ENCODE data around the gene IQCN.

- TF ChIP-seq CTCF (optimal IDR thresholded peaks at IDR 0.05 in 1 of 3, IDR thresholded peaks at IDR 0.05 in 1 of 3, conservative IDR thresholded peaks at IDR 0.05 in 1 of 3; ENCODE audit: extremely low read depth in 1 of 3, insufficient read depth in 2 of 3, low read length in 3 of 3): no peak
- TF ChIP-seq EZH2 (IDR thresholded peaks at IDR 0.05; ENCODE audit: low read length): no peak
Measured at GRCh38 chr19:18262144-18262543, 12.1 kb downstream of the IQCN start.
